Left lung (tissue), 10 donors: Measurements from ENCODE around the gene SMR3A. TPM values are rescaled to one million over a fixed set of nuclear protein-coding genes. Genes with fewer than 3 reads are reported as not detected.

ENCODE experiments used
- ATAC-seq: fragments of 200-7000 bp; cut with Tn5 transposase; one replicate; pipeline ENCODE4 v1.9.1; 2020; ENCODE audit warnings: moderate library complexity
- DNase-seq, 4 donors: peaks; one replicate each; pipeline ENCODE4 v3.0.0-alpha.2; 2013 to 2020
- H3K27ac ChIP-seq, 2 donors: fragments of 200-600 bp; sonication (generic) in 1 of 2; one replicate each; pipeline versions ENCODE4 v1.5.0 to v1.8.0; 2020 to 2021
- H3K27me3 ChIP-seq, 2 donors: fragments of 200-600 bp; sonication (generic) in 1 of 2; one replicate each; pipeline versions ENCODE4 v1.5.0 to v1.8.0; 2020 to 2021
- H3K36me3 ChIP-seq, 2 donors: fragments of 200-600 bp; sonication (generic) in 1 of 2; one replicate each; pipeline versions ENCODE4 v1.5.0 to v1.8.0; 2020 to 2021
- H3K4me1 ChIP-seq, 2 donors: fragments of 200-600 bp; one replicate each; pipeline ENCODE4 v1.8.0; 2021
- H3K4me3 ChIP-seq, 2 donors: fragments of 200-600 bp; sonication (generic) in 1 of 2; one replicate each; pipeline versions ENCODE4 v1.5.0 to v1.8.0; 2020 to 2021; ENCODE audit warnings: mild to moderate bottlenecking in 1 of 2
- H3K9me3 ChIP-seq, 2 donors: fragments of 200-600 bp; sonication (generic) in 1 of 2; one replicate each; pipeline versions ENCODE4 v1.5.0 to v1.8.0; 2020 to 2021
- intact Hi-C, 2 donors: fragments of 100-400 bp; cut with DNase I; formaldehyde crosslinking; loops; one replicate each; pipeline versions ENCODE4 v1.11.2 to v1.14.2; 2022
- polyA plus RNA-seq, 6 donors: library from polyadenylated mRNA; unstranded; fragments of 120-200 nt; gene quantifications; one replicate each; pipeline ENCODE4 v1.2.1, GENCODE V29; 2013; ENCODE audit not compliant: insufficient read length in 6 of 6
- total RNA-seq, 2 donors: library from RNA; stranded (reverse); fragmentation: NEBNext Ultra II Directional; extraction: Animal tissue kit (Norgen Biotek cat#: 25700); gene quantifications; one replicate each; pipeline ENCODE4 v1.2.1, GENCODE V29; 2021
- TF ChIP-seq, protein P1 (sequence below), 2 donors: fragments of 200-600 bp; sonication (generic) in 1 of 2; IDR thresholded peaks; one replicate each; pipeline versions ENCODE4 v1.5.0 to v1.8.0; 2021; ENCODE audit warnings: antibody characterized with exemption in 2 of 2
- donor health status: DM: no; HTN: yes; CAD: no.
- donor health status: DM: no; HTN: no; CAD: no.

Gene SMR3A
- total and polyA plus RNA-seq, 8 donors, result not detected

DNA sequence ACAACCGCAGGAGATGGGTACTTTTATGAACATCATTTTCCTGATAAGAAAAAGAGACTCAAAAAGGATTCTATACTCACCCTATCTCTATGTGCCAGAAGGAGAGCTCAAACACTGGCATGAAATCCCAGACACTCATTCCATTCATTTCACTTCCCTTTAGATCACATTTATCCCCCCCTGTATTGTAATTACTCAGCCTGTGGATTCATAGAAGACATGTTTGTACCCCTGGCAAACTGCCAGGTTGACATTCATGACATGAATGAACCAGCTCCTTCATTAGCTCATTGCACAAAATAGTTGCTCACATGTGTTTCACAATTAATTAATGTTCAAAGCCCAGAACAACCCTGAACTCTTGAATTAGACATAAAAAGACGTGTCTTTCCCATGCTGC is 4.9 kb downstream of the SMR3A start:
- Histone ChIP-seq H3K27me3 (no peaks in the 10 kb centered on the region), H3K4me3 (no peak overlapping the region), H3K4me1 (no peaks in the 10 kb centered on the region), H3K27ac (no peak overlapping the region), H3K36me3 (no peaks in the 10 kb centered on the region), H3K9me3 (no peaks in the 10 kb centered on the region)
- intact Hi-C loops, result no loop called here
- TF ChIP-seq, protein P1, sequence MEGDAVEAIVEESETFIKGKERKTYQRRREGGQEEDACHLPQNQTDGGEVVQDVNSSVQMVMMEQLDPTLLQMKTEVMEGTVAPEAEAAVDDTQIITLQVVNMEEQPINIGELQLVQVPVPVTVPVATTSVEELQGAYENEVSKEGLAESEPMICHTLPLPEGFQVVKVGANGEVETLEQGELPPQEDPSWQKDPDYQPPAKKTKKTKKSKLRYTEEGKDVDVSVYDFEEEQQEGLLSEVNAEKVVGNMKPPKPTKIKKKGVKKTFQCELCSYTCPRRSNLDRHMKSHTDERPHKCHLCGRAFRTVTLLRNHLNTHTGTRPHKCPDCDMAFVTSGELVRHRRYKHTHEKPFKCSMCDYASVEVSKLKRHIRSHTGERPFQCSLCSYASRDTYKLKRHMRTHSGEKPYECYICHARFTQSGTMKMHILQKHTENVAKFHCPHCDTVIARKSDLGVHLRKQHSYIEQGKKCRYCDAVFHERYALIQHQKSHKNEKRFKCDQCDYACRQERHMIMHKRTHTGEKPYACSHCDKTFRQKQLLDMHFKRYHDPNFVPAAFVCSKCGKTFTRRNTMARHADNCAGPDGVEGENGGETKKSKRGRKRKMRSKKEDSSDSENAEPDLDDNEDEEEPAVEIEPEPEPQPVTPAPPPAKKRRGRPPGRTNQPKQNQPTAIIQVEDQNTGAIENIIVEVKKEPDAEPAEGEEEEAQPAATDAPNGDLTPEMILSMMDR (IDR thresholded peaks at IDR 0.05), result no peak
- ATAC-seq (no peak), DNase-seq (no peak)

DNA sequence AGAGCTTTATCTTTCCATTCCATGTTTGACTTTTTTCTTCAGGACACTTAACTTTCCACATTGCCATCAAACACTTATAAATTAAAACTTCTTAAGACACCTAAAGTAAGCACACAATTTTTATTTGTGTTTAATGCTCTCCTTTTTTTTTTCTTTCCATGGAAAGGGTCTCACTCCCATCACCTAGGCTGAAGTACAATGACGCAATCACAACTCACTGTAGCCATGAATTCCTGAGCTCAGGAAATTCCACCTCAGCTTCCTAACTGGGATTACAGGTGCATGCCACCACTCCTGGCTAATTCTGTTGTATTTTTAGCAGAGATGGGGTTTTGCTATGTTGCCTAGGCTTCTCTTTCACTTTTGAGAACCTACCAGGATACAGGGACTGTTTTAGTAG is 7.3 kb downstream of the SMR3A start:
- Histone ChIP-seq H3K27ac (no peak overlapping the region), H3K4me3 (no peak overlapping the region), H3K27me3 (no peaks in the 10 kb centered on the region), H3K9me3 (no peaks in the 10 kb centered on the region), H3K4me1 (no peaks in the 10 kb centered on the region), H3K36me3 (no peaks in the 10 kb centered on the region)
- ATAC-seq, result no peak
- intact Hi-C loops, result no loop called here
- DNase-seq, result no peak
- TF ChIP-seq, protein P1 (IDR thresholded peaks at IDR 0.05), result no peak

DNA sequence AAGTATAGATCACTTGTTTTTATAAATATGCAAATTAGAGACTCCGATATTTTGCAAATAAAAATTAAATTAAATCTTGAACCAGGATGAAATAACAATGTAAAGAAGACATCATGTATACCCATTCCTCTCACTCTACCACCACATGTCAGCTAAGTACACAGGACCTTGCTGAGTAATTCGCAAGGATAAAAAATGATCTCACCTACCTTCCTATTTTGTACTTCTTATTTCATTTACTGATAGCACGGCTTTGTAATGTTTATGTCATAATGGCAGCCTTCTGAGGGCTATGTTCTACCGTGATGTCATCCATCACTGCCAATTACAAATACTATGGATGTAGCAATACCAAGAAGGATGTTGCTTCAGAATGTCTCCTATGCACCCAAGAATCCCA is 11.4 kb downstream of the SMR3A start:
- Histone ChIP-seq H3K36me3 (no peaks in the 10 kb centered on the region), H3K4me1 (no peaks in the 10 kb centered on the region), H3K27me3 (no peaks in the 10 kb centered on the region), H3K27ac (no peak overlapping the region), H3K4me3 (no peak overlapping the region), H3K9me3 (peaks cover 0 to 2% of the 10 kb centered on the region in 2 donors)
- ATAC-seq (no peak), DNase-seq (no peak)
- intact Hi-C loops, result no loop called here
- TF ChIP-seq, protein P1 (IDR thresholded peaks at IDR 0.05), result no peak

DNA sequence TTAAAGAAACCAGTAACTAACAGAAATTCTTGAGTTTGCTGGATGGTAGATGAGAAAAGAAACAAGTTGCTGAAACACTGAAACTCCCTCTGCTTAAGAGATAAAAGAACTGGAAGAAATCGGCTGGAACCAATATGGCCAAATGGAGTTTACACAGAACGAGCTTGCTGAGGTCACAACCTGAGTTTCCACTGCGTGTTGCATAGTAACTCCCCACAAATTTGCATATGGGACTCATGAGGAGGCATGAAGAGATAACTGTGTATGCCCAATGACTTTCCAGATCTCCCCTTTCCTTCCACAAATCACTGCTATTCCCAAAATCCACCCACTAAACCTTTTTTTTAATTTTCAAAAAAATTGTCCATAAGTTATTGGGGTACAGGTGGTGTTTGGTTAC is 12.2 kb downstream of the SMR3A start:
- intact Hi-C loops, result no loop called here
- DNase-seq (no peak), ATAC-seq (no peak)
- Histone ChIP-seq H3K4me1 (no peaks in the 10 kb centered on the region), H3K4me3 (no peak overlapping the region), H3K27me3 (no peaks in the 10 kb centered on the region), H3K36me3 (no peaks in the 10 kb centered on the region), H3K9me3 (peaks cover 0 to 2% of the 10 kb centered on the region in 2 donors), H3K27ac (no peak overlapping the region)
- TF ChIP-seq, protein P1 (IDR thresholded peaks at IDR 0.05), result no peak

DNA sequence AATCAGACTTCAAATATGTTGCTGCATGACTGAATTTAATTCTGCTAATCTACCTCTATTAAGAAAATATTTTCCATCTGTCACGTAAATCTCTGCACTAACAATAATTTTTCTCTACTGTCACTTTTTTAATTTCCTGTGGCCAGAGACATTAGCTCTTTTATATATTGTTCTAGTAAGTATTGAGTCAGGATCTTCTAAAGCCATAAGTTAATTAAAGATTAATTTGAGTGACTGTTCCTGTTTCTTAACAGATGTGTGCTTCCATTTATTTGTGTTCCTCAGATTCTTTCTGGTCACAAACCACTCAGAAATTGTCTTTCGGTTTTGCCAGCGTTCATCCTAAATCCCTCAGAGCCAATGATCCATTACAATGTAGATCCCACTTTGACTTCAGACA is 20.0 kb downstream of the SMR3A start:
- H3K27me3 ChIP-seq, result no peaks in the 10 kb centered on the region
- no peak for ATAC-seq
- H3K9me3 ChIP-seq, result no peaks in the 10 kb centered on the region
- no peak overlapping the region for H3K27ac ChIP-seq
- H3K4me3 ChIP-seq, result no peak overlapping the region
- no peak for DNase-seq
- H3K36me3 ChIP-seq, result no peaks in the 10 kb centered on the region
- TF ChIP-seq, protein P1 (IDR thresholded peaks at IDR 0.05), result no peak
- intact Hi-C loops, result no loop called here
- H3K4me1 ChIP-seq, result no peaks in the 10 kb centered on the region
